DOHH2 (cell line): ENCODE results near the gene SPATA21.

ENCODE experiments used
- EZH2phosphoT487 ChIP-seq: fragments of 200-600 bp; sonication (generic); IDR thresholded peaks from 2 replicates; pipeline ENCODE4 v1.6.1; 2017; ENCODE audit warnings: borderline replicate concordance, mild to moderate bottlenecking, antibody characterized with exemption, low read length, moderate library complexity, mixed read lengths
- TF ChIP-seq, protein P1 (sequence below): fragments of 200-600 bp; sonication (generic); IDR thresholded peaks from one replicate; pipeline ENCODE4 v1.5.1; 2014; ENCODE audit warnings: antibody characterized with exemption, mild to moderate bottlenecking, low read depth, low read length; ENCODE audit not compliant: poor library complexity, severe bottlenecking

GRCh38 chr1:16391411-16391810 lies 45.8 kb downstream of the SPATA21 start:
- TF ChIP-seq, protein P1, sequence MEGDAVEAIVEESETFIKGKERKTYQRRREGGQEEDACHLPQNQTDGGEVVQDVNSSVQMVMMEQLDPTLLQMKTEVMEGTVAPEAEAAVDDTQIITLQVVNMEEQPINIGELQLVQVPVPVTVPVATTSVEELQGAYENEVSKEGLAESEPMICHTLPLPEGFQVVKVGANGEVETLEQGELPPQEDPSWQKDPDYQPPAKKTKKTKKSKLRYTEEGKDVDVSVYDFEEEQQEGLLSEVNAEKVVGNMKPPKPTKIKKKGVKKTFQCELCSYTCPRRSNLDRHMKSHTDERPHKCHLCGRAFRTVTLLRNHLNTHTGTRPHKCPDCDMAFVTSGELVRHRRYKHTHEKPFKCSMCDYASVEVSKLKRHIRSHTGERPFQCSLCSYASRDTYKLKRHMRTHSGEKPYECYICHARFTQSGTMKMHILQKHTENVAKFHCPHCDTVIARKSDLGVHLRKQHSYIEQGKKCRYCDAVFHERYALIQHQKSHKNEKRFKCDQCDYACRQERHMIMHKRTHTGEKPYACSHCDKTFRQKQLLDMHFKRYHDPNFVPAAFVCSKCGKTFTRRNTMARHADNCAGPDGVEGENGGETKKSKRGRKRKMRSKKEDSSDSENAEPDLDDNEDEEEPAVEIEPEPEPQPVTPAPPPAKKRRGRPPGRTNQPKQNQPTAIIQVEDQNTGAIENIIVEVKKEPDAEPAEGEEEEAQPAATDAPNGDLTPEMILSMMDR, result no peak
- no peak for TF ChIP-seq EZH2phosphoT487
